Uterus (tissue), 4 donors: ENCODE results near the gene OS9. TPM values are rescaled to one million over a fixed set of nuclear protein-coding genes. Genes with fewer than 3 reads are reported as not detected.

ENCODE experiments used
- DNase-seq, 2 donors: peaks; one replicate each; pipeline ENCODE4 v3.0.0-alpha.2; 2019 to 2020
- H3K27ac ChIP-seq, 2 donors: fragments of 200-600 bp; sonication (generic); 1 replicate in 1 of 2; 2 replicates in 1 of 2; pipeline ENCODE4 v1.5.1; 2016 to 2018
- H3K27me3 ChIP-seq, 2 donors: fragments of 200-600 bp; sonication (generic); one replicate each; pipeline ENCODE4 v1.5.1; 2018 to 2019; ENCODE audit warnings: control low read depth in 1 of 2
- H3K36me3 ChIP-seq, 2 donors: fragments of 200-600 bp; sonication (generic); one replicate each; pipeline ENCODE4 v1.5.1; 2019; ENCODE audit warnings: control low read depth in 1 of 2
- H3K4me1 ChIP-seq, 2 donors: fragments of 200-600 bp; sonication (generic); one replicate each; pipeline ENCODE4 v1.5.1; 2018 to 2019; ENCODE audit warnings: control low read depth in 1 of 2
- H3K4me3 ChIP-seq, 2 donors: fragments of 200-600 bp; sonication (generic); 1 replicate in 1 of 2; 2 replicates in 1 of 2; pipeline ENCODE4 v1.5.1; 2018 to 2019; ENCODE audit warnings: mild to moderate bottlenecking in 1 of 2
- H3K9me3 ChIP-seq, 2 donors: fragments of 200-600 bp; sonication (generic); one replicate each; pipeline ENCODE4 v1.5.1; 2019; ENCODE audit warnings: control low read depth in 1 of 2
- POLR2A ChIP-seq, 2 donors: fragments of 450-650 bp; IDR thresholded peaks; one replicate each; pipeline ENCODE4 v1.6.1; 2016; ENCODE audit warnings: antibody characterized with exemption in 2 of 2, mild to moderate bottlenecking in 1 of 2, moderate library complexity in 1 of 2
- intact Hi-C: fragments of 100-400 bp; cut with DNase I; formaldehyde crosslinking; loops from one replicate; pipeline ENCODE4 v1.15.1; 2023; ENCODE audit warnings: low total_unique reads
- total RNA-seq, 4 donors: library from RNA; depleted of rRNA in 3 of 4; stranded (reverse); fragments of >200 nt in 3 of 4; gene quantifications; one replicate each; pipeline versions ENCODE4 v1.1.0 to v1.2.4, GENCODE V29; 2014 to 2023
- TF ChIP-seq, protein P1 (sequence below), 4 experiments: fragments of 200-600 bp in 2 of 4; fragments of 450-650 bp in 2 of 4; sonication (generic) in 2 of 4; IDR thresholded peaks; one replicate each; pipeline ENCODE4 v1.5.1; 2016 to 2019; ENCODE audit warnings: antibody characterized with exemption in 4 of 4, mild to moderate bottlenecking in 2 of 4, moderate library complexity in 1 of 4
- donor health status: DM: yes; HTN: yes; CAD: no.

OS9 gene
- total RNA-seq, 4 donors from 2014 or later, result 189 to 339 (median 252) TPM

DNA sequence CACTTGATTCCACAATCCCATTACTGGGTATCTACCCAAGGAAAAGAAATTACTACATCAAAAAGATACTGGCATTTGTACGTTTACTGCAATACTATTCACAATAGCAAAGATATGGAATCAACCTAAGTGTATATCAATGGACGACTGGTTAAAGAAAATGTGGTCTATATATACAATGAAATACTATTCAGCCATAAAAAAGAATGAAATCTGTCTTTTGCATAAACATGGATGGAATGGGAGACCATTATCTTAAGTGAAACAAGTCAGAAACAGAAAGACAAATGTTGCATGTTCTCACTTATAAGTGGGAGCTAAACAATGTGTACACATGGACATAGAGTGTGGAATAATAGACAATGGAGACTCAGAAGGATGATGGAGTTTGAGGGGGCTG is 5.0 kb upstream of the OS9 start:
- peaks cover 0 to 8% of the 10 kb centered on the region in 2 donors for H3K27me3 ChIP-seq
- no peak for DNase-seq
- intact Hi-C loops, result no loop called here

DNA sequence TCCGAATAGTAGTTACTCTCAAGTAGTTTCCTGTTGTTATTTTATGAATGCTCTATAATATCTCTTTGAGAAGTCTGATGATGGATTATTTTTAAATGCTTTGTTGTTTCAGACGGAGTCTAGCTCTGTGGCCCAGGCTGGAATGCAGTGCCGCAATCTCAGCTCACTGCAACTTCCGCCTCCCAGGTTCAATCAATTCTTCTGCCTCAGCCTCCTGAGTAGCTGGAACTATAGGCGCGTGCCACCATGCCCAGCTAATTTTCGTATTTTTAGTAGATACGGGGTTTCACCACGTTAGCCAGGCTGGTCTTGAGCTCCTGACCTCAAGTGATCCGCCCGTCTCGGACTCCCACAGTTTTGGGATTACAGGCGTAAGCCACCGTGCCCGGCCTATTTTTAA is 1.4 kb upstream of the OS9 start:
- no peak for TF ChIP-seq POLR2A (IDR thresholded peaks at IDR 0.05)
- TF ChIP-seq, protein P1, sequence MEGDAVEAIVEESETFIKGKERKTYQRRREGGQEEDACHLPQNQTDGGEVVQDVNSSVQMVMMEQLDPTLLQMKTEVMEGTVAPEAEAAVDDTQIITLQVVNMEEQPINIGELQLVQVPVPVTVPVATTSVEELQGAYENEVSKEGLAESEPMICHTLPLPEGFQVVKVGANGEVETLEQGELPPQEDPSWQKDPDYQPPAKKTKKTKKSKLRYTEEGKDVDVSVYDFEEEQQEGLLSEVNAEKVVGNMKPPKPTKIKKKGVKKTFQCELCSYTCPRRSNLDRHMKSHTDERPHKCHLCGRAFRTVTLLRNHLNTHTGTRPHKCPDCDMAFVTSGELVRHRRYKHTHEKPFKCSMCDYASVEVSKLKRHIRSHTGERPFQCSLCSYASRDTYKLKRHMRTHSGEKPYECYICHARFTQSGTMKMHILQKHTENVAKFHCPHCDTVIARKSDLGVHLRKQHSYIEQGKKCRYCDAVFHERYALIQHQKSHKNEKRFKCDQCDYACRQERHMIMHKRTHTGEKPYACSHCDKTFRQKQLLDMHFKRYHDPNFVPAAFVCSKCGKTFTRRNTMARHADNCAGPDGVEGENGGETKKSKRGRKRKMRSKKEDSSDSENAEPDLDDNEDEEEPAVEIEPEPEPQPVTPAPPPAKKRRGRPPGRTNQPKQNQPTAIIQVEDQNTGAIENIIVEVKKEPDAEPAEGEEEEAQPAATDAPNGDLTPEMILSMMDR (IDR thresholded peaks at IDR 0.05), result no peak
- Histone ChIP-seq H3K4me1 (peaks cover 0 to 4% of the 10 kb centered on the region in 2 donors), H3K27me3 (peaks cover 0 to 5% of the 10 kb centered on the region in 2 donors), H3K27ac (no peak overlapping the region), H3K9me3 (no peaks in the 10 kb centered on the region), H3K4me3 (no peak overlapping the region), H3K36me3 (no peaks in the 10 kb centered on the region)
- intact Hi-C loops, result no loop called here
- no peak for DNase-seq

More for the DNA sequence above, 5.0 kb upstream of the OS9 start:
- no peak for TF ChIP-seq POLR2A (IDR thresholded peaks at IDR 0.05)
- TF ChIP-seq, protein P1 (IDR thresholded peaks at IDR 0.05), result no peak
- no peak overlapping the region for H3K27ac ChIP-seq
- no peaks in the 10 kb centered on the region for H3K36me3 ChIP-seq
- no peaks in the 10 kb centered on the region for H3K9me3 ChIP-seq
- H3K4me1 ChIP-seq, result no peaks in the 10 kb centered on the region
- H3K4me3 ChIP-seq, result no peak overlapping the region

DNA sequence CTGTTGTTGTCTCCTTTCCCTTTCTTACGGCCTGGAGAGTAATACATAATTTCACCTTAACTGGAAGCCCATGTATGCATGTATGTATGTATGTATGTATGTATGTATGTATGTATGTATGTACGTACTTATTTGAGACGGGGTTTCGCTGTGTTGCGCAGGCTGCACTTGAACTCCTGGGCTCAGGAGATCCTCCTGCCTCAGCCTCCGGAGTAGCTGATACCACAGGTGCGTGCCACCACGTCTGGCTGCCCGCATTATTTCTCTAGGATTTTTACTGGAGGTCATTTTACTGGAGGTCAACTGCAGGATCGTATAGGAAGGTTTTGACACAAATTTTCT is 644 bp upstream of the OS9 start:
- H3K27me3 ChIP-seq, result no peaks in the 10 kb centered on the region
- no peaks in the 10 kb centered on the region for H3K36me3 ChIP-seq
- no peaks in the 10 kb centered on the region for H3K9me3 ChIP-seq
- no peak for DNase-seq
- peak overlapping the region in 1 of 2 donors; percentile 29 for H3K4me3 ChIP-seq
- peaks cover 0 to 4% of the 10 kb centered on the region in 2 donors for H3K4me1 ChIP-seq
- intact Hi-C loops, result no loop called here
- TF ChIP-seq, protein P1 (IDR thresholded peaks at IDR 0.05), result no peak
- TF ChIP-seq POLR2A (IDR thresholded peaks at IDR 0.05), result no peak
- peak overlapping the region; percentile 0 to 53 for H3K27ac ChIP-seq

DNA sequence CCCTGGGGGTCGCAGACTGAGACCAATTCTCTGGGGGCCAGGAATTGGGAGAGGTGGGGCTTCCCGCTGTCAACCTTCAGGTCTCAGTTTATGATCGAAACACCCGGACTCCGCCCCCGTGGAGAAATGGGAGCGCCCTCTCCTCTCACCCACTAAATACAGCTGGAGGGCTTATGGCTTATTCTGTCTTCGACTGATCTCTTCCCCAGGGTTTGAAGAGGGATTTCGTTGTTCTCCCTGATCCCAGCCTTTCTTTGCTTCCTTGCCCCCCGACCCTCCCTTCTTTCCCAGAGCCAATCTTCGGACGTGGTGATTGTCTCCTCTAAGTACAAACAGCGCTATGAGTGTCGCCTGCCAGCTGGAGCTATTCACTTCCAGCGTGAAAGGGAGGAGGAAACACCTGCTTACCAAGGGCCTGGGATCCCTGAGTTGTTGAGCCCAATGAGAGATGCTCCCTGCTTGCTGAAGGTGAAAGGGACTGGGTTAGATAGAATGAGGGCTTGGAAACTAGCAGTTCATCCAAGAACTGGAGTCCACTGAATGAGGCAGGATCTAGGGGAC is 607 bp downstream of the OS9 start:
- H3K4me1 ChIP-seq, result peaks cover 0 to 4% of the 10 kb centered on the region in 2 donors
- H3K4me3 ChIP-seq, result peak overlapping the region; percentile 87 to 99
- intact Hi-C loops, result no loop called here
- peak overlapping the region; percentile 58 to 83 for H3K27ac ChIP-seq
- H3K9me3 ChIP-seq, result no peaks in the 10 kb centered on the region
- H3K36me3 ChIP-seq, result no peaks in the 10 kb centered on the region
- DNase-seq, result no peak
- no peaks in the 10 kb centered on the region for H3K27me3 ChIP-seq
- TF ChIP-seq, protein P1 (IDR thresholded peaks at IDR 0.05), result no peak
- no peak for TF ChIP-seq POLR2A (IDR thresholded peaks at IDR 0.05)

DNA sequence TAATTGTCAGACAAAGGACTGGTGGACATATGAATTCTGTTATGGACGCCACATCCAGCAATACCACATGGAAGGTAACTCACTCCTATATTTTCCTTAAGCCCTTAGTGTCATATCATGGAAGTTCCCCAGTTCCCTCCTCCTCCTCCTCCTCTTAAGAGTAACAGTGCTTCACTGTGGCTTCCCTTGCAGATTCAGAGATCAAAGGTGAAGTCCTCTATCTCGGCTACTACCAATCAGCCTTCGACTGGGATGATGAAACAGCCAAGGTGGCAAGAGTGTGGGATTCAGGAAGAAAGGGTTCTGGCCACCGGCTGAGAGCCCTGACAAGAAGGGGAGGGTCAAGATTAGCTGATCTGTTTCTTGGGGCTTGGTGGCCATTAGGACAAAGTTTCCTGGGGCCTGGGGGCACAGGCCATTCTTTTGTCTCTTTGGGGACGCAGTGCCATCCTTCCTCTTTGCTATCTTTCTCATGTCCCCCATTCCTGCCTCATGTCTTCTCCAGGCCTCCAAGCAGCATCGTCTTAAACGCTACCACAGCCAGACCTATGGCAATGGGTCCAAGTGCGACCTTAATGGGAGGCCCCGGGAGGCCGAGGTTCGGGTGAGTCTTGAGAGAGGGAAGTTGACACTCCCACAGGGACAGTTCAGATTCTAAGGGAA is 2.0 kb downstream of the OS9 start:
- Histone ChIP-seq H3K27ac (no peak overlapping the region), H3K9me3 (no peaks in the 10 kb centered on the region), H3K36me3 (no peaks in the 10 kb centered on the region), H3K4me3 (no peak overlapping the region), H3K4me1 (peaks cover 0 to 4% of the 10 kb centered on the region in 2 donors), H3K27me3 (no peaks in the 10 kb centered on the region)
- DNase-seq, result no peak
- TF ChIP-seq POLR2A (IDR thresholded peaks at IDR 0.05), result no peak
- TF ChIP-seq, protein P1 (IDR thresholded peaks at IDR 0.05), result no peak
- intact Hi-C loops, result no loop called here
